Neuron (in vitro differentiated cells): ENCODE data around the gene OR9K2.
"Not testable (repeated sequence)": the region's sequence is repeated elsewhere in the genome, so short reads cannot be mapped to it uniquely, and the experiment has no call there.

Source experiments
- H2AFZ ChIP-seq: one replicate; pipeline ENCODE4 v1.6.1; 2013; ENCODE audit warnings: low read depth, mild to moderate bottlenecking, inconsistent platforms, low read length, moderate library complexity
- H3K27me3 ChIP-seq: one replicate; pipeline ENCODE4 v1.6.1; 2013; ENCODE audit warnings: low read length; ENCODE audit not compliant: insufficient read depth
- H3K36me3 ChIP-seq: one replicate; pipeline ENCODE4 v1.6.1; 2013; ENCODE audit warnings: low read length; ENCODE audit not compliant: insufficient read depth
- H3K4me1 ChIP-seq: one replicate; pipeline ENCODE4 v1.6.1; 2013; ENCODE audit warnings: low read length; ENCODE audit not compliant: insufficient read depth
- H3K4me3 ChIP-seq: 2 replicates; pipeline ENCODE4 v1.5.1; 2013; ENCODE audit warnings: mild to moderate bottlenecking, low read length, moderate library complexity
- H3K9me3 ChIP-seq: one replicate; pipeline ENCODE4 v1.6.1; 2013; ENCODE audit warnings: low read length

OR9K2 gene, protein sequence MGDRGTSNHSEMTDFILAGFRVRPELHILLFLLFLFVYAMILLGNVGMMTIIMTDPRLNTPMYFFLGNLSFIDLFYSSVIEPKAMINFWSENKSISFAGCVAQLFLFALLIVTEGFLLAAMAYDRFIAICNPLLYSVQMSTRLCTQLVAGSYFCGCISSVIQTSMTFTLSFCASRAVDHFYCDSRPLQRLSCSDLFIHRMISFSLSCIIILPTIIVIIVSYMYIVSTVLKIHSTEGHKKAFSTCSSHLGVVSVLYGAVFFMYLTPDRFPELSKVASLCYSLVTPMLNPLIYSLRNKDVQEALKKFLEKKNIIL

DNA sequence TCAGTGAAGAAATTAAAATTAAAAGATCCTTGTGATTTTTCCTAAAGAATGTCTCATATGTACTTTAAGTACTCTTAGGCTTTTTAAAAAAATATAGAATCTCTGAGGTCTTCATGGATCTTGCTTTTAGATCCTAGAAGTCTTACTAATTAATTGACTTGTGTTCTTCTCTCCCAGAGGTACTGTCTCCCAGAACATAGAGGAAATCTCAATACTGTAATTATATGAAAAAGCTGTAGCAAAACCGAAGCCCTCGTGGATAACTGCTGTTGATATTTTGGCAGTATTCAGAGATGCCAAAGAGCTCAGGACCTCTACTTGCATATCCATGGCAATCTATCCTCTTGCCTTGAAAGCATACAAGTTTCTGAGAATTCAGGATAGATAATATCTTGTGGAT lies at the start of gene OR9K2:
Gene OR9K2, plus strand, starts transcription at position 301 of the 400 bp plus-strand sequence. CDS start 3,429 bp downstream, outside the sequence.
- Histone ChIP-seq H3K36me3 (no peaks in the 10 kb centered on the region), H3K27me3 (no peaks in the 10 kb centered on the region), H2AFZ (no peak within 1 kb of the TSS), H3K4me3 (no peak within 1 kb of the TSS), H3K9me3 (no peaks in the 10 kb centered on the region), H3K4me1 (no peaks in the 10 kb centered on the region)

DNA sequence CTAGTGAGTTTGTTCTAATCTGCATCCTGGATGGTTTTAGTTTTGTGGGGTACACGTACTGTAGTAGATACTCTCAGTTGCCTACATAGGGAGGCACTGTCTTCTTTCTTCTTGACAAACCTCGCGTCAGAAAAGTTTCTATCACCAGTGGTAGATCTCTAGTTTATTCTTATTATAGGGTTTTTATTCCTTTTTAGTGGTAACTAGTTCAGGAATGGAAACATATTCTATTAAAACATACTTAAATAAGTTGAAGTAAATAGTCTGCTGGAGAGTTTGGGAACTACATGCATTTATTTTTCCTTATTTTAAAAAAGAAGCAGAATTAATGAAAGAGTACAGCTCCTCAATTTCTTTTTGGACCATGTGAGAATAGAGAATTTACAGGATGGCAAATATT lies 33.6 kb upstream of the OR9K2 start:
- Histone ChIP-seq H3K4me3 (no peak overlapping the region), H3K4me1 (no peaks in the 10 kb centered on the region), H3K36me3 (no peaks in the 10 kb centered on the region), H3K9me3 (no peaks in the 10 kb centered on the region), H3K27me3 (no peaks in the 10 kb centered on the region), H2AFZ (no peak overlapping the region)

DNA sequence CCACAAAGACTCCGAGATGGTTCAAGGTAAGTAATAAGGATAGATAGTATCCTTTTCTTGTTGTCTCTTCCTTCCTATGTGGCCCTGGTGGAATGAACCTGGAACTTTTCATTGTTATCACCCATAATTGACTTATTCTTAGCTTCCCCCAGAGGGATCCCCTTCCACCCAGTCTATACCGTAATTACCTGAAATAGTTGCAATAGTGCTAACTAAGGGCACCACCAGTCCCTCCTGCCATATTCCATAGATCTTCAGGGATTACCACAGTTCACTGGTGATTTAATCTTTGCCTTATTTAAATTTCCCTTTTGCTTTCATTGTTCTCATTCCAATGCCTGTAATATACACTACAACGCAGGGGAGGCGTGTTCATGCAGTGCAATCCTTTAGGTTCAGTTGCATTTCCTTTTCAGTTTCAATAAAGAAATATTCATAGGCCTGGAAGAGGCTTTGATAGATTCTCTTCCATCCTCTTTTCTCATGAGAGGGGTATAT lies 13.8 kb upstream of the OR9K2 start:
- no peaks in the 10 kb centered on the region for H3K27me3 ChIP-seq
- no peak overlapping the region for H2AFZ ChIP-seq
- H3K9me3 ChIP-seq, result no peaks in the 10 kb centered on the region
- H3K4me3 ChIP-seq, result no peak overlapping the region
- H3K36me3 ChIP-seq, result no peaks in the 10 kb centered on the region
- no peaks in the 10 kb centered on the region for H3K4me1 ChIP-seq

DNA sequence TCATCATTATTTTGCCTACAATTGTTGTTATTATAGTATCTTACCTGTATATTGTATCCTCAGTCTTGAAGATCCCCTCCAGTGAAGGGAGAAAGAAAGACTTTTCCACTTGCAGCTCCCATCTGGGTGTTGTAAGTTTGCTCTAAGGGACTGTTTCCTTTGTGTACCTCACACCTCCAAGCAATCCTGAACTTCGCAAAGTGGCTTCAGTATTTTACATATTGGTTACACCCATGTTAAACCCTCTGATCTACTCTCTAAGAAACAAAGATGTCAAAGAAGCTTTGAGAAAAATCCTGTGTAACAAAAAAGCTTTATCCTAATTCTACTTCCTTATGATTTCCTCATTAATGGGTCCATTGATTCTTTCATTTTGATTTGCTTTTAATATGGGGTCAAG lies 10.1 kb upstream of the OR9K2 start:
- Histone ChIP-seq H3K4me3 (no peak overlapping the region), H3K4me1 (no peaks in the 10 kb centered on the region), H2AFZ (no peak overlapping the region), H3K9me3 (no peaks in the 10 kb centered on the region), H3K36me3 (no peaks in the 10 kb centered on the region), H3K27me3 (no peaks in the 10 kb centered on the region)

DNA sequence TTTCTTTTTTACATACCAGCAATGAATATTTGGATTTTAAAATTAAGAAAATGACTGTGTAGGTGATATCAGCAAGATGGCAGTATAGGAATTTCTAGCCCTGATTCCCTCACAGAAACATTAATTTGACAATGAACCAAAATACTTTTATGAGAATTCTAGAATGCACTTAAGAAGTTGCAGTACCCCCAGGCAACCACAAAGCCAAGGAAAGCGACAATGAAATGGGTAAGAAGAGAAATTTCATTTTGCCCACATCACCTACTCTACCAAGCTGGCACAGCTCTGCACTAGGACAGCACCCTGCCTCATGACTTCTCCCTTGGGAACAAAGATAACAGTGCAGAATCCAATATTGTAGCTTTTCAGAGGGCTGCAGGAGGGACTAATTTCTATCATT lies 6.6 kb downstream of the OR9K2 start:
- Histone ChIP-seq H3K36me3 (no peaks in the 10 kb centered on the region), H2AFZ (no peak overlapping the region), H3K9me3 (no peaks in the 10 kb centered on the region), H3K4me1 (no peaks in the 10 kb centered on the region), H3K27me3 (no peaks in the 10 kb centered on the region), H3K4me3 (no peak overlapping the region)

DNA sequence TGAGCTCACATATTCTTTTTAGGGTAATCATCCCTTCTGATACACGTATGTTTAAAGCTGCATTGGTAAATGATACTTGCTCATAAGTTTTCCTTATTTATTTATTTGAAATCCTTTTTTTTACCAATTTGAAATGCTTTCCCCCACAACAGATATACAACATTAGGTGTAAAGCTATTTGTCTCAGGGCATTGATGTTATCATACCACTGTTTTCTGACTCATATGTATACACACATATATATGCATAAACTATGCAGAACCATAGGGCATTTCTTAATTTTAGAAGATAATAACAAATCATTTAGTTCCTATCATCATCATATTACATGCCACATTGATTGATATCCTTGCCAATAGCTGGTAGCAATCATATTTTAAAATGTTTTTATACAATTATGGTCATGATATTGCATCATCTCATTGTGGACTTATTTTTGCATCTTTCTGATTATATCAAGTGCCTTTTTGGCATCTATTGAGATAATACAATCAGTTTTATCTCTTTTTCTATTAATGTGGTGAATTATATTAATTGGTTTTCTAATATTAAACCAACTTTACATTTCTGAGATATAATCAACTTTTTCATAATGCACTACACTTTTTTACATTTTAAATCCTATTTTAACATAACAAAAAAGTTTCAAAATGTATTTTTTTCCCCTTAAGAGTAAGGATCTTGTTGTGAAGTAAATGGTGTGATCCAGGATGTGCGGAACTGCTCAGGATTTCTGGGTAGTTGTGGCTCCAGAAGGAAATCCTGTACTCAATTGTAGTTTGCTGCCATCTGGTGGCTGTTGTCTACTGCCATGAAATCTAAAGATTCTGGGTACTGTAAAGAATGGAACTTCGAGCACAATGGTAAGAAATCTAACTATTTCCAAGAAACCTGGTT lies 16.7 kb downstream of the OR9K2 start:
- Histone ChIP-seq H3K36me3 (no peaks in the 10 kb centered on the region), H3K4me1 (no peaks in the 10 kb centered on the region), H2AFZ (no peak overlapping the region), H3K9me3 (no peaks in the 10 kb centered on the region), H3K27me3 (no peaks in the 10 kb centered on the region), H3K4me3 (no peak overlapping the region)

DNA sequence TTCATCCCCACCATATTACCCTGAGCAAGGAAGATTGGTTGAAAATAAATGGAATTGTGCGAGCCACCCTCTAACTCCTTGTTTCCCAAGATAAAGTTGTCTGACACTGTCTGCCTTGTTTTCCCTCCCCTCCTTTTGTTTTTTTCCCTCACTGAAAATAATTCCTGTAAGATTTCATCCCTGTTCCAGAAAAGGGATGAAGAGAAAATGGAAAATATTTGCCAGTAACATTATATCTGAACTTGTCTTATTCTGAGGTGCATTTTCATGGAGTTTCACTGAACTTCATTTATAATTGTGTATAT lies 17.3 kb downstream of the OR9K2 start:
- Histone ChIP-seq H3K9me3 (no peaks in the 10 kb centered on the region), H3K36me3 (no peaks in the 10 kb centered on the region), H3K4me1 (no peaks in the 10 kb centered on the region), H3K4me3 (no peak overlapping the region), H2AFZ (no peak overlapping the region), H3K27me3 (no peaks in the 10 kb centered on the region)

DNA sequence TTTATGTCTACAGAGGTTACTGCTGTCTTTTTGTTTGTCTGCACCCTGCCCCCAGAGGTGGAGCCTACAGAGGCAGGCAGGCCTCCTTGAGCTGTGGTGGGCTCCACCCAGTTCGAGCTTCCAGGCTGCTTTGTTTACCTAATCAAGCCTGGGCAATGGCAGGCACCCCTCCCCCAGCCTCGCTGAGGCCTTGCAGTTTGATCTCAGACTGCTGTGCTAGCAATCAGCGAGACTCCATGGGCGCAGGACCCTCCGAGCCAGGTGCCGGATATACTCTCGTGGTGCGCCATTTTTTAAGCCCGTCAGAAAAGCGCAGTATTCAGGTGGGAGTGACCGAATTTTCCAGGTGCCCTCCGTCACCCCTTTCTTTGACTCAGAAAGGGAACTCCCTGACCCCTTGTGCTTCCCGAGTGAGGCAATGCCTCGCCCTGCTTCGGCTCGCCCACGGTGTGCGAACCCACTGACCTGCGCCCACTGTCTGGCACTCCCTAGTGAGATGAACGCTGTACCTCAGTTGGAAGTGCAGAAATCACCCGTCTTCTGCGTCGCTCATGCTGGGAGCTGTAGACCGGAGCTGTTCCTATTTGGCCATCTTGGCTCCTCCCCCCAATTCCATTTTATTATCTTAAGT lies 40.9 kb downstream of the OR9K2 start:
- H3K4me1 ChIP-seq, H3K36me3 ChIP-seq, H3K4me3 ChIP-seq, H3K27me3 ChIP-seq, H2AFZ ChIP-seq, H3K9me3 ChIP-seq: not testable (repeated sequence)

DNA sequence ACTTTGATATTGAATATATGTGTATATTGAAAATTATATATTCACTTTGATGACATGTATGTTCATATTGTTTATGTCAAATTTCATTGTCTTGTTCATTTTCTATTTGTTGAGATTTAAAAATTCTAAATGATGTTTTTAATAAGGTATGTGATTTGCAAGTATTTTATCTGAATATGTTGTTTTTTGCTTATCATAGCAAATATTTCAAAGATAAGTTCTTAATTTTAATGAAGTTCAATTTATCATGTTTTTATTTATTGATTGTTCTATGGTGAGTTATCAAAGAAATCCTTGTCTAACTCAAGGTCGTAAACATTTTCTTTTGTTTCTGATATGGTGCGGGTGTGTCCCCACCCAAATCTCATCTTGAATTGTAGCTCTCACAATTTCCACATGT lies 45.2 kb downstream of the OR9K2 start:
- Histone ChIP-seq H3K27me3 (no peaks in the 10 kb centered on the region), H3K4me3 (no peak overlapping the region), H3K9me3 (no peaks in the 10 kb centered on the region), H2AFZ (no peak overlapping the region), H3K4me1 (no peaks in the 10 kb centered on the region), H3K36me3 (no peaks in the 10 kb centered on the region)

DNA sequence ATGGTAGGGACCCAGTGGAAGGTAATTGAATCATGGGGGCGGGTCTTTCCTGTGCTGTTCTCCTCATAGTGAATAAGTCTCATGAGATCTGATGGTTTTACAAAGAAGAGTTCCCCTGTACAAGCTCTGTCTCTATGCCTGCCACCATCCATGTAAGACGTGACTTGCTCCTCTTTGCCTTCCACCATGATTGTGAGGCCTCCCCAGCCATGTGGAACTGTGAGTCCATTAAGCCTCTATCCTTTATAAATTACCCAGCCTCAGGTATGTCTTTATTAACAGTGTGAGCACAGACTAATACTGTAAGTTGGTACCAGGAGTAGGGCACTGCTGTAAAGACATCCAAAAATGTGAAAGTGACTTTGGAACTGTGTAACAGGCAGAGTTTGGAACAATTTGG lies 45.6 kb downstream of the OR9K2 start:
- H3K4me3 ChIP-seq, H2AFZ ChIP-seq, H3K4me1 ChIP-seq, H3K36me3 ChIP-seq, H3K27me3 ChIP-seq, H3K9me3 ChIP-seq: not testable (repeated sequence)

DNA sequence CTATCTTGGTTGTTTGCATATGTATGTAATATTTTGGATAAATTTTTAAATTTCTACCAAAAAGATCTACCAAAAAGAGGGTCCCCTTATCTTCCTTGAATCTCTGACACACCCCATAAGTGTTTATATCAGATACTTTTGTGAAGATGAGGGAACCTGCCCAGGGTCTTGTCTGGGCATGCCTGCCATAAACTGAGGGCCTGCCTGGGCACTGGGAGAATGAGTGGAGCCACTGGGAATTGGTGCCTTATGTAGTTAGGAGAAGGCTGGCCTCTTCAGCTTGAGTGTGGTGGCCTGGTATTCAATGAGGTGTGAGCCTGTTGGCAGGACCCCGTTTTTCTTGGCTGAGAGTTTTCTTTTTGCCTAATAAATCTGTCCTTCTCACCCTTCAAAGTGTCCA lies 46.5 kb downstream of the OR9K2 start:
- no peak overlapping the region for H2AFZ ChIP-seq
- H3K9me3 ChIP-seq, result no peaks in the 10 kb centered on the region
- H3K36me3 ChIP-seq, result no peaks in the 10 kb centered on the region
- H3K4me3 ChIP-seq, result no peak overlapping the region
- H3K27me3 ChIP-seq, result no peaks in the 10 kb centered on the region
- H3K4me1 ChIP-seq, result no peaks in the 10 kb centered on the region

DNA sequence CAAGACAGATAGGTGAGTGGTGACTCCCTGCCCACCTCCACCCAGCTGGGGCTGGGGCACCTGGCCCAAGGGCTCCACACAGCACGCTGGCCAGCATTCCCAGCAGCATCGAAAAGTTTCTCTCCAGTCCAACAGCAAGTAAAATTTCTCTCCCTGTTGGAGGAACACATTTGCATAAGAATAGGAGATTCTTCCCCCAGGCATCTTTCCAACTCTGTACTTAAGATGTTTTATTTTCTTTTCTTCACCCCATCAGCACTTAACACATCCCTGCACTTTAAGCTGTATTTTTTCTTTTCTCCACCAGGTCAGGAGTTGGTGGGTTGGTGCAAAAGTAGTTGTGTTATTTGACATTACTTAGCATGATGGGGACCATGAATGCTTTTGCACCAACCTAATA lies 47.2 kb downstream of the OR9K2 start:
- no peaks in the 10 kb centered on the region for H3K36me3 ChIP-seq
- no peaks in the 10 kb centered on the region for H3K9me3 ChIP-seq
- no peak overlapping the region for H3K4me3 ChIP-seq

More for the DNA sequence above, 47.2 kb downstream of the OR9K2 start:
- Histone ChIP-seq H2AFZ (no peak overlapping the region), H3K27me3 (no peaks in the 10 kb centered on the region), H3K4me1 (no peaks in the 10 kb centered on the region)
